Chondrocyte (in vitro differentiated cells): ENCODE measurements around the gene TNNT2. TPM values are rescaled to one million over a fixed set of nuclear protein-coding genes. Genes with fewer than 3 reads are reported as not detected.

Experiments
- DNase-seq: peaks from one replicate; pipeline ENCODE4 v3.0.0; 2021; ENCODE audit warnings: mixed read lengths, low spot score
- H3K27ac Mint-ChIP-seq: one replicate; pipeline ENCODE4 v1.8.0; 2021; ENCODE audit warnings: mild to moderate bottlenecking, moderate library complexity, mixed read lengths; ENCODE audit not compliant: unreplicated experiment
- H3K27me3 Mint-ChIP-seq: 2 replicates; pipeline ENCODE4 v1.8.0; 2021; ENCODE audit warnings: low read depth, mixed read lengths
- H3K36me3 Mint-ChIP-seq: 2 replicates; pipeline ENCODE4 v1.8.0; 2021; ENCODE audit warnings: low read depth, mixed read lengths
- H3K4me1 Mint-ChIP-seq: 2 replicates; pipeline ENCODE4 v1.8.0; 2021; ENCODE audit warnings: low read depth, mild to moderate bottlenecking, mixed read lengths
- H3K4me3 Mint-ChIP-seq: one replicate; pipeline ENCODE4 v1.8.0; 2021; ENCODE audit warnings: mild to moderate bottlenecking, moderate library complexity, mixed read lengths; ENCODE audit not compliant: unreplicated experiment
- H3K9me3 Mint-ChIP-seq: 2 replicates; pipeline ENCODE4 v1.8.0; 2021; ENCODE audit warnings: low read depth, mixed read lengths
- total RNA-seq: library from RNA; stranded (reverse); gene quantifications from 3 replicates; pipeline ENCODE4 v1.2.1, GENCODE V29; 2021
- TF ChIP-seq, protein P1 (sequence below): fragments of 200-600 bp; sonication (generic); IDR thresholded peaks from 2 replicates; pipeline ENCODE4 v1.5.0; 2021; ENCODE audit warnings: antibody characterized with exemption, mild to moderate bottlenecking, moderate library complexity

TNNT2 gene
- total RNA-seq, 1 donor from 2014 or later, result 21.6 TPM

- peak; percentile 32 for DNase-seq
- Mint-ChIP-seq H3K36me3 (peaks cover under 1% of the 10 kb centered on the region), H3K27me3 (peaks cover 7% of the 10 kb centered on the region), H3K4me3 (no peak overlapping the region), H3K27ac (no peak overlapping the region), H3K4me1 (peaks cover 7% of the 10 kb centered on the region), H3K9me3 (peaks cover under 1% of the 10 kb centered on the region)
- TF ChIP-seq, protein P1, sequence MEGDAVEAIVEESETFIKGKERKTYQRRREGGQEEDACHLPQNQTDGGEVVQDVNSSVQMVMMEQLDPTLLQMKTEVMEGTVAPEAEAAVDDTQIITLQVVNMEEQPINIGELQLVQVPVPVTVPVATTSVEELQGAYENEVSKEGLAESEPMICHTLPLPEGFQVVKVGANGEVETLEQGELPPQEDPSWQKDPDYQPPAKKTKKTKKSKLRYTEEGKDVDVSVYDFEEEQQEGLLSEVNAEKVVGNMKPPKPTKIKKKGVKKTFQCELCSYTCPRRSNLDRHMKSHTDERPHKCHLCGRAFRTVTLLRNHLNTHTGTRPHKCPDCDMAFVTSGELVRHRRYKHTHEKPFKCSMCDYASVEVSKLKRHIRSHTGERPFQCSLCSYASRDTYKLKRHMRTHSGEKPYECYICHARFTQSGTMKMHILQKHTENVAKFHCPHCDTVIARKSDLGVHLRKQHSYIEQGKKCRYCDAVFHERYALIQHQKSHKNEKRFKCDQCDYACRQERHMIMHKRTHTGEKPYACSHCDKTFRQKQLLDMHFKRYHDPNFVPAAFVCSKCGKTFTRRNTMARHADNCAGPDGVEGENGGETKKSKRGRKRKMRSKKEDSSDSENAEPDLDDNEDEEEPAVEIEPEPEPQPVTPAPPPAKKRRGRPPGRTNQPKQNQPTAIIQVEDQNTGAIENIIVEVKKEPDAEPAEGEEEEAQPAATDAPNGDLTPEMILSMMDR, result peak; percentile 83
Measured at GRCh38 chr1:201346337-201346939, 31.0 kb downstream of the TNNT2 start.

- Mint-ChIP-seq H3K27me3 (peaks cover 9% of the 10 kb centered on the region), H3K4me3 (no peak overlapping the region), H3K36me3 (peaks cover 7% of the 10 kb centered on the region), H3K9me3 (peaks cover 10% of the 10 kb centered on the region), H3K27ac (no peak overlapping the region), H3K4me1 (peaks cover 7% of the 10 kb centered on the region)
- TF ChIP-seq, protein P1, result no peak
- no peak for DNase-seq
Measured at GRCh38 chr1:201345081-201345355, 32.5 kb downstream of the TNNT2 start.

- DNase-seq, result peak; percentile 35
- Mint-ChIP-seq H3K27ac (no peak overlapping the region), H3K4me1 (peaks cover 7% of the 10 kb centered on the region), H3K4me3 (no peak overlapping the region), H3K27me3 (peaks cover 11% of the 10 kb centered on the region), H3K9me3 (peaks cover 10% of the 10 kb centered on the region), H3K36me3 (peaks cover 7% of the 10 kb centered on the region)
- TF ChIP-seq, protein P1, result no peak
Measured at GRCh38 chr1:201344206-201345080, 33.0 kb downstream of the TNNT2 start.

DNA sequence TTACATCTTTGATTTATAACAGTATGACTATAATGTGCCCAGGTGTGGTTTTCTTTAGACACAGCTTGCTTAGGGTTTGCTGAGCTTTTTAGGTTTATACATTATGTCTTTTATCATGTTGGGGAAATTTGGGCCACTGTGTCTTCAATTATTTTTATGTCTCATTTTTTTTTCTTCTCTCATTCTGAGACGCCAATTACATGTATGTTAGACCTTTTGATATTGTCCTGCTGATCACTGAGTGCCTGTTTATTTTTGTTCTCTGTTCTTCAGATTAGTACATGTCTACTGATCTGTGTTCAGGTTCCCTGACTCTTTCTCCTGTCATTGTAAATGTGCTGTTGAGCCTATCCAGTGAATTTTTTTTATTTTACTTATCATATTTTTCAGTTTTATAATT lies 36.1 kb downstream of the TNNT2 start:
- H3K9me3 Mint-ChIP-seq, result peaks cover 10% of the 10 kb centered on the region
- H3K4me1 Mint-ChIP-seq, result peaks cover under 1% of the 10 kb centered on the region
- peaks cover 9% of the 10 kb centered on the region for H3K36me3 Mint-ChIP-seq
- TF ChIP-seq, protein P1, result no peak
- H3K4me3 Mint-ChIP-seq, result no peak overlapping the region
- H3K27ac Mint-ChIP-seq, result no peak overlapping the region
- peaks cover 13% of the 10 kb centered on the region for H3K27me3 Mint-ChIP-seq
- DNase-seq, result no peak

- H3K9me3 Mint-ChIP-seq, result peaks cover 10% of the 10 kb centered on the region
- H3K4me3 Mint-ChIP-seq, result no peak overlapping the region
- H3K27me3 Mint-ChIP-seq, result peaks cover 13% of the 10 kb centered on the region
- no peak overlapping the region for H3K27ac Mint-ChIP-seq
- H3K36me3 Mint-ChIP-seq, result peaks cover 9% of the 10 kb centered on the region
- TF ChIP-seq, protein P1, result no peak
- H3K4me1 Mint-ChIP-seq, result no peaks in the 10 kb centered on the region
- peak; percentile 62 for DNase-seq
Measured at GRCh38 chr1:201336711-201337450, 40.6 kb downstream of the TNNT2 start.
